ENCODE measurements around the gene METTL8. TPM values are rescaled to one million over a fixed set of nuclear protein-coding genes. Genes with fewer than 3 reads are reported as not detected.

METTL8 gene
- 14.2 and 29.8 TPM in 2 replicates for total RNA-seq

DNA sequence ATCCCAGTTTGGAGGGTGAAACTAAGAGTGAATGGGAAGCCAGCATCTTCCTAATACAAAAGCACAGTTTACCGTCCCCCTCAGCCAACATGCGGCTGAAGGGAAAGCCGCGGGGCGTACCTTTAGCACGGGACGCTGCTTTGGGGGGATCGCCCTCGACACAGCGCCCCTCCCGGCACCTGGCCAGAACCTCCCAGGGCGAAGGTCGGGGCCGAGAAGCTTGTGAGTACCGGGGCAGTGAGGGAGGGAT, at the start of gene METTL8:
Gene METTL8 (minus strand): TSS at position 228 of the 250 bp plus-strand sequence. CDS start 41,805 bp downstream, outside the sequence.
- peak within 1 kb of the TSS; percentile 85 for H3K4me3 ChIP-seq (ENCODE audit: low read depth, low read length)
- DNase-seq (ENCODE audit: low read depth), result no peak
- TF ChIP-seq, protein P1, sequence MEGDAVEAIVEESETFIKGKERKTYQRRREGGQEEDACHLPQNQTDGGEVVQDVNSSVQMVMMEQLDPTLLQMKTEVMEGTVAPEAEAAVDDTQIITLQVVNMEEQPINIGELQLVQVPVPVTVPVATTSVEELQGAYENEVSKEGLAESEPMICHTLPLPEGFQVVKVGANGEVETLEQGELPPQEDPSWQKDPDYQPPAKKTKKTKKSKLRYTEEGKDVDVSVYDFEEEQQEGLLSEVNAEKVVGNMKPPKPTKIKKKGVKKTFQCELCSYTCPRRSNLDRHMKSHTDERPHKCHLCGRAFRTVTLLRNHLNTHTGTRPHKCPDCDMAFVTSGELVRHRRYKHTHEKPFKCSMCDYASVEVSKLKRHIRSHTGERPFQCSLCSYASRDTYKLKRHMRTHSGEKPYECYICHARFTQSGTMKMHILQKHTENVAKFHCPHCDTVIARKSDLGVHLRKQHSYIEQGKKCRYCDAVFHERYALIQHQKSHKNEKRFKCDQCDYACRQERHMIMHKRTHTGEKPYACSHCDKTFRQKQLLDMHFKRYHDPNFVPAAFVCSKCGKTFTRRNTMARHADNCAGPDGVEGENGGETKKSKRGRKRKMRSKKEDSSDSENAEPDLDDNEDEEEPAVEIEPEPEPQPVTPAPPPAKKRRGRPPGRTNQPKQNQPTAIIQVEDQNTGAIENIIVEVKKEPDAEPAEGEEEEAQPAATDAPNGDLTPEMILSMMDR (IDR thresholded peaks at IDR 0.05; ENCODE audit: insufficient read depth, low read depth, low read length), result no peak

- TF ChIP-seq, protein P1 (IDR thresholded peaks at IDR 0.05; ENCODE audit: insufficient read depth, low read depth, low read length), result no peak
- peak; percentile 47 for DNase-seq (ENCODE audit: low read depth)
- no peak overlapping the region for H3K4me3 ChIP-seq (ENCODE audit: low read depth, low read length)
These were observed 49.1 kb upstream of the METTL8 start for GRCh38 chr2:171482877-171483276.

DNA sequence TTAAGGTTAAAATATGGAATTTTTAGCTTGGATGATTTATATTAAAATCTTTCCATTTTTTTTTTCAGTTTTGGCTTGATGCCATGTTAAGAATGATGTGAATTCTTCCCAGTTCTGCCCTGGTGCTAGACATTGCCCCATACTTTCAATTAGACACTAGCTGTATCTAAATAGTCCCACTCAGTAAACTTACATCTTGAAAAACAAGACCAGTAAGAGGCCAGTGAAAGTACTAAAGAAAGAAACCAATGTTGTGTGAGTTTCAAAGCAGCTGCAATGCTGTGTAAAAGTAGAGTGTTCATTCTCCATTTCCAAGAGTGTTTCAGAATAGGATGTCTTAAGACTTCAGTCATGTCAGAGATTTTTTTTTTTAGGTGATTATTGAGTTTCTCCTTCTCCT, 48.5 kb upstream of the METTL8 start:
- TF ChIP-seq, protein P1 (IDR thresholded peaks at IDR 0.05; ENCODE audit: insufficient read depth, low read depth, low read length), result no peak
- peak; percentile 18 for DNase-seq (ENCODE audit: low read depth)
- no peak overlapping the region for H3K4me3 ChIP-seq (ENCODE audit: low read depth, low read length)

- DNase-seq (ENCODE audit: low read depth), result peak; percentile 71
- H3K4me3 ChIP-seq (ENCODE audit: low read depth, low read length), result no peak overlapping the region
- TF ChIP-seq, protein P1 (IDR thresholded peaks at IDR 0.05; ENCODE audit: insufficient read depth, low read depth, low read length), result no peak
These were observed 47.1 kb upstream of the METTL8 start for GRCh38 chr2:171480908-171481307.

- TF ChIP-seq, protein P1 (IDR thresholded peaks at IDR 0.05; ENCODE audit: insufficient read depth, low read depth, low read length), result no peak
- no peak for DNase-seq (ENCODE audit: low read depth)
- no peak overlapping the region for H3K4me3 ChIP-seq (ENCODE audit: low read depth, low read length)
These were observed 45.5 kb upstream of the METTL8 start for GRCh38 chr2:171479154-171479814.

- peak; percentile 76 for DNase-seq (ENCODE audit: low read depth)
- H3K4me3 ChIP-seq (ENCODE audit: low read depth, low read length), result no peak overlapping the region
- TF ChIP-seq, protein P1 (IDR thresholded peaks at IDR 0.05; ENCODE audit: insufficient read depth, low read depth, low read length), result no peak
These were observed 44.6 kb upstream of the METTL8 start for GRCh38 chr2:171478345-171478744.

GRCh38 chr2:171475979-171476378, 42.2 kb upstream of the METTL8 start:
- H3K4me3 ChIP-seq (ENCODE audit: low read depth, low read length), result no peak overlapping the region
- TF ChIP-seq, protein P1 (IDR thresholded peaks at IDR 0.05; ENCODE audit: insufficient read depth, low read depth, low read length), result no peak
- DNase-seq (ENCODE audit: low read depth), result no peak
